Endothelial cell of umbilical vein (primary cell): Measurements from ENCODE around the gene SNX30.

Experiments used
- FOS ChIP-seq: IDR thresholded peaks from 2 replicates; pipeline ENCODE4 v1.6.1; 2011; ENCODE audit warnings: mild to moderate bottlenecking, low read length, moderate library complexity, borderline replicate concordance; ENCODE audit not compliant: insufficient read depth
- POLR2A ChIP-seq: IDR thresholded peaks from 2 replicates; pipeline ENCODE4 v1.6.1; 2012; ENCODE audit warnings: low read depth, mild to moderate bottlenecking, control low read depth, low read length
- POLR2AphosphoS5 ChIP-seq: IDR thresholded peaks from 2 replicates; pipeline ENCODE4 v1.6.1; 2012; ENCODE audit warnings: low read depth, mild to moderate bottlenecking, control low read depth, low read length, moderate library complexity; ENCODE audit not compliant: insufficient read depth

GRCh38 chr9:112872019-112872418, 121.5 kb downstream of the SNX30 start:
- TF ChIP-seq FOS (no peak), POLR2AphosphoS5 (no peak), POLR2A (no peak)
